Right kidney (tissue), 1 donor: ENCODE results near the gene TWIST2.

Source experiments
- DNase-seq: peaks from one replicate; pipeline ENCODE4 v3.0.0-alpha.2; 2016

The TWIST2 gene

DNA sequence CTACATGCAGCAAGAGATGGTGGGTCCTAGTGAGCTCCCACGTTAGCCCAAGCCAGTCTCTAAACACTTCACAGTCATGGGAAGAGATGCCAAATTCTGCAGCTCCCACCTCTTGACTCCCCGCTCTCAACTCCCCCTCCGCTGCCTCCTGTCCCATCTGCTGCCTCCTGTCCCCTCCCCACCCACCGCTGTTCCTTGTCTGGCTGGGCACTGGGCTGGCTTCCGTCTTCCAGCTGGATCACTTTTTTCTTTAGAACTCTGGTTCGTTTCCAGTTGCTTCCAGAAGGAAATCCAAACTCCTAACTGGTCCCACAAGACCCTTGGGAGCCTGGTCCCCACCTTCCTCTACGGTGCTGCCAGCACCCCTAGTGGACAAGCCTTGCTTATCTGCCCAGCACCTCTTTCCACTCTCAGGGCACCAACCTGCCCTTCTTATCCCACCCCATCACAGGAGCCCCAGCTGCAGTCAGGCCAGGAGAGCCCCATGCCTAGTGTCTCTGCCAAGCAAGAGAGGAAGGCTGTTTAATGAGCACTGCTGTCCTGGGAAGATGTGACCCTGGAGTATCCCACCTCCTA is 12.1 kb upstream of the TWIST2 start:
- DNase-seq, result no peak

DNA sequence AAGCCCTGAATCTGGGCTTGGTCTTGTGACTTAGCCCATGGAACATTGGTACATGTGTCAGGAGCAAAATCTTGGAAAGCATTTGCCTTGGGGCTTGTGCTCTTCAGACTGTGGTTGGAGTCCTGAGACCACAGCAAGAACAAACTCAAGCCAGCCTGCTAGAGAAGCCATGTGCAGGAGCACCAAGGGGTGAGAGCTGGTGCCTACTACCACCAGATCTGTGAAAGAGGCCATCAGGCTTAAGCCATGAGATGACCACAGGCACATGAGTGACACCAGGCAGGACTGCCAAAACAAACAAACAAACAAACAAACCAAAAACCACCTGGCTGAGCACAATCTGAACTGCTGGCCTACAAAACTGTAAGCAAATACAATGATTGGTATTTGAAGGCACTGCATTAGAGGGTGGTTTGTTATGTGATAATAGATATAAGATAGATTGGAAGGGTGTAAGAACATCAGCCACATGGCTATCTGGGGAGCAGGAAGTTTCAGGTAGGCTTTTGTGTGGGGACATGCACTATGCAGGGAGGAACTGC is 9.0 kb upstream of the TWIST2 start:
- no peak for DNase-seq

DNA sequence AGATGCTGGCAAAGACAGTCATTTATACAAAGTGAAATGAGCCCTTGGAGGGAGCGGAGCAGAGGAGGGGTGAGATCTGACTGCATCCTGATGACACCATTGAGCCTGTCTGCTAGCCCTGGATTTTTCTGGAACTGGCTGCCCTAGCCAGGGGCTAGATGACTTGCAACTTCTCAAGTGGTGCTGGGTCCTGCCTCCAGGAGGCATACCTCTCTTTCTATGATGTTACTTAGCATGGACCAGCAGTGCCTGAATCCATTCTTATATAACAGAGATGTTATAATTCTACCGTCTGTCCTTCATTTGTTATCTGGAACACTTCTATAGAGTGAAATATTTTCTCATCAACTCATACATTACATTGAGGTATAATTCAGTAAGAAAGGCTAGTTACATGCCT is 8.5 kb upstream of the TWIST2 start:
- DNase-seq, result no peak

GRCh38 chr2:238841542-238842164 is 6.2 kb upstream of the TWIST2 start:
- DNase-seq, result no peak

GRCh38 chr2:238843476-238843875 is 4.4 kb upstream of the TWIST2 start:
- DNase-seq, result no peak

GRCh38 chr2:238845583-238846377 is 2.1 kb upstream of the TWIST2 start:
- no peak for DNase-seq

DNA sequence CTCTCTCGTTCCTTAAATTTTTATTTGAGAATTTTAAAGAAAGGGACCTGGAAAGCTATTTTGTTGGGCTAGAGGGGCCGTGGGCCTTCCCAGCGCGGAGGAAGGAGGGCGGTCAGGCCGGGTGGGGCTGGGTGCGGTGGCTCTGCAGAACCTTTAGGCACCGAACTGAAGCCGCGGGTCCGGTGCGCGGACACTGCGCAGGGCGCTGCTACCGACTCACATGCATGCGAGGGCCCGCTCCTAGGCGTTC is 1.6 kb upstream of the TWIST2 start:
- no peak for DNase-seq

GRCh38 chr2:238846628-238847418 is 1.1 kb upstream of the TWIST2 start:
- DNase-seq, result peak; percentile 81

- DNase-seq, result no peak
Measured at GRCh38 chr2:238847419-238847801, 475 bp upstream of the TWIST2 start.

- DNase-seq, result no peak
Measured at GRCh38 chr2:238848691-238848975, 748 bp downstream of the TWIST2 start.

DNA sequence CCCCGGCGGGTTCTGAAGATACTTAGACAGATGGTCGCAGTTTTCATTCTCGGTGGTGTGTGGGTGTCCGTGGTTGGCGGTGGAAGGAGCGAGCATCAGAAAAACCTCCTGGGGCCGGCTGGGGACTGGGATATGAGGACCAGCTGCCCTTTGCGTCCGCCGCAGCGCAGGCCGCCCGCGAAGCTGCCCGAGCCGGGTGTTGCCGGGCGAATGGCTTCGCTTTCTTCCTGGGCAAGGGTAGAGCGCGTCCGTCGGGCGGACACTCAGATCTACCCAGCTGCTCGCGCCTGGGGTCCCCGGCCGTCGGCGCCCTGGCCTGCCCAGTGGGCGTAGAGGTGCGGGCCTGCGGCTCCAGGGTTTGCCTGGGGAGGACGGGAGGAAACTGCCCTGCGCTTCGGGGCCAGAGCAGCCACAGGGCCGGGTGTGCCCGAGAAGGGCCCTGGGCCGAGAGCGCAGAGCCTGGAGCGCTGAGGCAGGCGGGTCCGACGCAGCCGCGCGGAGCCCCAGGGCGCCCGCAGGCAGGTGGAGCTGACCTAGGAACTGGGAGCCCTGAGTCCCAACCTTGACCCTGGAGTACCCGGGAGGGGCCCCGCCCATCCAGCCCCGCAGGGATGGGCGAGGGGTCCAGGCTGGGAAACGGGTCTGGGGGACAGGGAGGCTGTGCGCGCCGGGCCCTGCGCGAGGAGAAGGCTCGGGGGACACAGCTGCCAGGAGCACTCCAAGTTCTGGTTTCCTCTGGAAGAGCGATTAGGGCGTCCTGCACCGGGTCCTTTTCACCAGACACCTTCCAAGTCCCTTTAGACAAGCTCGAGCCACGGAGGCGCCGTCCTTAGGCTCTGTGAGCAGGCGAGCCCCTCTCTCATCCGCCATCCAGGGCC is 1.3 kb downstream of the TWIST2 start:
- DNase-seq, result peak; percentile 75

- no peak for DNase-seq
Measured at GRCh38 chr2:238850091-238850490, 2.2 kb downstream of the TWIST2 start.

- no peak for DNase-seq
Measured at GRCh38 chr2:238851026-238851425, 3.1 kb downstream of the TWIST2 start.

- no peak for DNase-seq
Measured at GRCh38 chr2:238851761-238852160, 3.9 kb downstream of the TWIST2 start.

DNA sequence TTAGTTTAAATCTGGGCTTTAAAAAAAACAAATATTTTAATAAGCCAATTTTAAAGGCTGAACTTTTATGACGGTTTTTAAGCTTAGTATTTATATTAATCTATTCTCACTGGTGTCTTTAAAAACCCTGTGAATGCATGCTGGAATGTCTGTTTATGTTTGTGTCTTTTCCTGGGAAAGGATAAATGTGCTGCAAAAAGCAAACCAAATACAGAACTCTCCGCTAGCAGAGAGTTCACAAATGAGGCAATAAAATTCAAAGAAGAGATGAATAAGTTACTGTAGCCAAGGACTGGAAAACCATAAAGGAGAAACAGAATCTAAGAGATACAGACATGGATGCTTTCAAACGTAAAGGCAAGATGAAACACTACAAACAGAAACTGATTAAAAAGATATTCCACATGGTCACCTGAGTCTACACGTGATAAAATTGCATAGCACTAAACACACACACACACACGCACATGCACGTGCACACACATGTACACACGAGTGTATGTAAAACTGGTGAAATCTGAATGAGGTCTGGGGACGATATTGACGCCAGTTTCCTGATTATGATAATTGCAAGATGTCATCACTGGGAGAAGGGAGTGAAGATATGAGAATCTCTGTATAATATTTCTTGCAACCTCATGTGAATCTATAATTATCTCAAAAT is 4.5 kb downstream of the TWIST2 start:
- no peak for DNase-seq

DNA sequence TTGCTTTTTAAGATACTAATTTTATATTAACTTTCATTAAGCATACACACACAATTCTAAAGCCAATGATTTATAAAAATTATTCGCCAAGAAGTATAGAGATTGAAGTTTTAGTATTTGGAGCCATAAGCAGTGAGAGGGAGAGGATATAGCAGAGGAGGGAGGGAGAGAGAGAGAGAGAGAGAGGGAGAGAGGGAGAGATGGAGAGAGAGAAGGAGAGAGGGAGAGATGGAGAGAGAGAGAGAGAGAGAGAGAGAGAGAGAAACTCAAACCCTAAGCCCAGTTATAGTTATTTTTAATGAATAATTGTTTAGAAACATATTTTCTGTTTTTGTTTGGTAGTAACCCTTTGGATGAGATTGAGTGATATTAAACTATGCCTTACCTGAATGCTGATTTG is 5.3 kb downstream of the TWIST2 start:
- DNase-seq, result no peak

GRCh38 chr2:238853721-238854120 is 5.8 kb downstream of the TWIST2 start:
- DNase-seq, result no peak

GRCh38 chr2:238854246-238854645 is 6.4 kb downstream of the TWIST2 start:
- no peak for DNase-seq

- no peak for DNase-seq
Measured at GRCh38 chr2:238854699-238855229, 6.9 kb downstream of the TWIST2 start.

- DNase-seq, result no peak
Measured at GRCh38 chr2:238855299-238855698, 7.4 kb downstream of the TWIST2 start.

GRCh38 chr2:238855891-238856580 is 8.2 kb downstream of the TWIST2 start:
- DNase-seq, result no peak
